HG03045 (cell line): Measurements from ENCODE around the gene FN3KRP.
"Not testable (repeated sequence)": the region's sequence is repeated elsewhere in the genome, so short reads cannot be mapped to it uniquely, and the experiment has no call there.

Experiments
- ATAC-seq: cut with Tn5 transposase; IDR thresholded peaks from one replicate; pipeline ENCODE4 v1.9.1; 2021; ENCODE audit warnings: mild to moderate bottlenecking, moderate library complexity; ENCODE audit not compliant: unreplicated experiment

Gene FN3KRP

DNA sequence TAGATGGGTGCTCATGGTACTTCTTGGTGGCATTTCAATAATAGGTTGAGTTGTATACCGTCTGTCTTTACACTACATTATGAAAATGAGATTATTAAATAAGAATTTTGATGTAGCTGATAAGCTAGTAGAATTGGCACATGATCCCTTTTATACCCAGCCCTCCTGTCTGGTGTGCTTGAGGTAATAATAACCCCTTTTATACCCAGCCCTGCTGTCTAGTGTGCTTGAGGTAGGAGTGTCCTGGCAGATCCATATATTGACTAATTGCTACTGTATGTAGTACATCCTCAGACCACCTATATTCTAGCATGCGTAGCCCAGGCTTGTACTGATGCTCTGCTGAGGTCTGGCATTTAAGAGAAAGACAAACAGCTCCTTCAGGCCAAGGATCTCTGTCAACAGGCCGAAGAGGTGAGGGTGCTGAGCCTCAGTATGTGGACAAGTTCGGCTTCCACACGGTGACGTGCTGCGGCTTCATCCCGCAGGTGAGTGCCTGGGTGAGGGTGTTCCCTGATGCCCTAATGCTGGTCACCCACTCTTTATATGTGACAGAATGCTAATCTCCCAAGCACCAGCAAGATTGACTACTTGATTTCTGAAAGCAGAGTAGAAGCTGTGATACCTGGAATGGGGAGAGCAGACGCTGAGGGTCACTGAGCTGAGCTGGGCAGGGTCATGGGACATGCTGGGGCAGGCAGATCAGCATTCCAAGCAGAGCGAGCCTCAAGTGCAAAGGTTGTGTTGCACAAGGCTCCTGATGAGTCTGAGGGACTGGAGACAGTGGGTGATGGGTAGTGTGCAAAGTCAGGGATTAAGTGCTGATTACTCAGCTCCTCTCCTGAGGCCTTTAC, 24.6 kb downstream of the FN3KRP start:
- no peak for ATAC-seq

GRCh38 chr17:82743344-82744219, 27.1 kb downstream of the FN3KRP start:
- ATAC-seq = no peak

GRCh38 chr17:82744736-82745135, 28.2 kb downstream of the FN3KRP start:
- not testable (repeated sequence) for ATAC-seq

DNA sequence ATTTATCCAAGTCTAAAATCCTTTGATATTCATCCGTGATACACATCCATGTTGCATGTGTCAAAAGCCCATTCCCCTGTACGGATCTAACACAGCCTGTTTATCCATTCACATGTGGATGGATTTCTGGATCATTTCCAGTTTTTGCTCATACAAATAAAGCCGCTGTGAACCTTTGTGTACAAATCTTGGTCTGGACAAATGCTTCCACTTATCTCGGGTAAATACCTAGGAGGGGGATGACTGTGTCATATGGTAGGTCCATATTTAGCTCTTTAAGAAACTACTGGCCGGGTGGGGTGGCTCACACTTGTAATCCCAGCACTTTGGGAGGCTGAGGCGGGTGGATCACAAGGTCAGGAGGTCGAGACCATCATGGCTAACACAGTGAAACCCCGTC, 29.0 kb downstream of the FN3KRP start:
- ATAC-seq = no peak

- ATAC-seq = no peak
These were observed 32.2 kb downstream of the FN3KRP start for GRCh38 chr17:82748756-82749155.

- ATAC-seq = no peak
These were observed 33.9 kb downstream of the FN3KRP start for GRCh38 chr17:82750241-82750908.

- ATAC-seq = peak; percentile 33
These were observed 34.7 kb downstream of the FN3KRP start for GRCh38 chr17:82751171-82751570.

GRCh38 chr17:82751571-82752370, 35.3 kb downstream of the FN3KRP start, which contains the start of gene TBCD:
TBCD (plus strand) TSS chr17:82752065; CDS start chr17:82752194, 129 bp downstream.
- ATAC-seq = peak; percentile 72

DNA sequence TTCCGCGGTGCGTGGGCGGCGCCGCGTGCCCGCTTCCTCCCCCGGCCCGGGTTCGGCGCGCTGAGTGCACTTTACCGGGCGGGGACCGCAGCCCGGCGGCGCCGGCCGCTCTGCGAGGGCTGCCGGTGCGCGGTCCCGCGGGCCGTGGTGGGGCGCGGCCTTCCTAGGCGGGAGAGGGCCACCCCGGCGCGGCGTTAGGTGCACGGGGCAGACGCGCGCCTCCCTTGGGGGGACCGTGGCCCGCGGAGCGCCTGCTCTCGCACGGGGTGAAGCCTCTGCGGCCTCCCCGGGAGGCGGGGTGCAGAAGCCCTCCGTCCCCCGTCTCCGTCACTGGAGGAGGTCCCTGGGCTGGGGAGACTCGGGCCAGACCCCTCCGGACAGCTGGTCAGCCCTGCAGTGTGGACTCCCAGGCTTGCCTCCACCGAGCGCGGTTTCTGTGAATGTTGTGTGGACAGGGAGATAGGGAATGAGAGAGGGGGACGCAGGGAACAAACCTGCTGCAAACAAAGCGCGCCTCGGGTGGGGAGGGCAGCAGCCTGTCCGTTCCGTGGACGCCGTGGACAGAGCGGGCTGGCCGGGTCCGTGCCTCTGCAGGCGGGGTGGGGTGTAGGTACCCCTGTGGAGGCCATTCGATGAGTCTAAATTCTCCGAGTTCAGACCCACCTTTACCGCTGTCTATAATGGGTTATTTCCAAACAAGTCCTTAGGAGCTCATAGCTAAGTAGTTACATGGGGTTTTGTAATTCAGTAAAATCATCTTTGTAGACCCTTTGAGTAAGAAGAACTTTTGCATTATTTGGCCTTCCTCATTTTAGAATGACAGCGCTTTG, 36.1 kb downstream of the FN3KRP start:
- ATAC-seq = peak; percentile 14

- ATAC-seq = no peak
These were observed 36.6 kb downstream of the FN3KRP start for GRCh38 chr17:82753201-82753464.

GRCh38 chr17:82754297-82755208, 38.0 kb downstream of the FN3KRP start:
- no peak for ATAC-seq

DNA sequence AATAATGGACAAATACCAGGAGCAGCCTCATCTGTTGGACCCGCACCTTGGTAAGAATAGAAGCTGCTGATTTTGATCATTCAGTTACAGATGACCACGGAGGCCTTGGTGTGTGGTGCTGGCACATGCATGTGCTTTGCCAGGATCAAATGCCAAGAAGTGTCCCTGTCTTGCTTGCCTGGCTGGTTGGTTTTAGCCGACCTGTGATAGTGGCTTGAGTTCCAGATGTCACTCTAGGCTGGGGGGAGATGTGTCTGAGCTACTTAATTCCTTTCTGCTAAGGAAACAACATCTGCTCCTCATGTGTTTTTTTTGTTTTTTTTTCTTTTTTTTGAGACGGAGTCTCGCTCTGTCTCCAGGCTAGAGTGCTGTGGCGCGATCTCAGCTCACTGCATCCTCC, 39.7 kb downstream of the FN3KRP start:
- ATAC-seq = no peak

DNA sequence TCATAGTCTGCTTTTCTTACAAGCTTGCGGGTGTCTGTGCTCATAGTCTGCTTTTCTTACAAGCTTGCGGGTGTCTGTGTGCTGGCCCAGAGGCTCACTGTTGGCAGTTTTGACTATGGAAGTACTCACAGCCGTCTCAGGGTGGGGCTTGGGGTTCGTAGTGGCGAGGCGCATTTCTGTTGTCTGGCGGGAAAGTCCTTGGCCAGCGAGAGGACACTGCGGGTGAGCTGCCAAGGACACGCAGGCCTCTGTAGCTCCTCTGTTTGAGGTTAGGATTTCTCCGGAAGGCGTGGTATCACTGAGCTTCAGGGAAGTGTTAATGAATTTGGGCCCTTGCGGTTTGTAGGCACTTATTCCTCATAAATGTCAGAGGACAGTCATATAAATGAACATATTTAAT, 48.9 kb downstream of the FN3KRP start:
- no peak for ATAC-seq

DNA sequence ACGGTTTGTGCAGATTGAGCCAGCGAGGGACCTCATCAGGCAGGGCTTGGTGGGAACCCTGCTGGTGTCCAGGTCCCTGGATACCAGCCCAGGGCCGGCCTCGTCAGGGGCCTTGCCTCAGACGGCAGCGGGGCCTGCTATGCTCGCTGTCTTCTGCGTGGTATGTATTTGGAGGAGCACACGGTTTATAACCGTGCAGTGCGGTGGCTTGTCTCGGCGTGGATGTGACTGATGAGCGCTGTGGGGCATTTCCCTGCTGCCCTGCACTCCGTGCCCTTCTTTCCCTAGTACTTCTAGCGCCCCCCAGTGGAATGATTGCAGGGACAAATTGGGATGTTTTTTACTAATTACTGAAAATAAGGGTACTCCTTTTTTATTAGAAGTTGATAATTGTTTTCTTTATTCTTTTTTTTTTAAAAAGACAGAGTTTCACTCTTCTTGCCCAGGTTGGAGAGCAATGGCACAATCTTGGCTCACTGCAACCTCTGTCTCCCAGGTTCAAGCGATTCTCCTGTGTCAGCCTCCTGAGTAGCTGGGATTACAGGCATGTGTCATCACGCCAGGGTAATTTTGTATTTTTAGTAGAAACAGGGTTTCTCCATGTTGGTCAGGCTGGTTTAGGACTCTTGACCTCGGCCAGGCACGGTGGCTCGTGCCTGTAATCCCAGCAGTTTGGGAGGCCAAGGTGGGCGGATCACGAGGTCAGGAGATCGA, 50.7 kb downstream of the FN3KRP start:
- no peak for ATAC-seq

GRCh38 chr17:82769041-82769440, 52.5 kb downstream of the FN3KRP start:
- ATAC-seq = no peak

- ATAC-seq = no peak
These were observed 55.5 kb downstream of the FN3KRP start for GRCh38 chr17:82772026-82772425.

DNA sequence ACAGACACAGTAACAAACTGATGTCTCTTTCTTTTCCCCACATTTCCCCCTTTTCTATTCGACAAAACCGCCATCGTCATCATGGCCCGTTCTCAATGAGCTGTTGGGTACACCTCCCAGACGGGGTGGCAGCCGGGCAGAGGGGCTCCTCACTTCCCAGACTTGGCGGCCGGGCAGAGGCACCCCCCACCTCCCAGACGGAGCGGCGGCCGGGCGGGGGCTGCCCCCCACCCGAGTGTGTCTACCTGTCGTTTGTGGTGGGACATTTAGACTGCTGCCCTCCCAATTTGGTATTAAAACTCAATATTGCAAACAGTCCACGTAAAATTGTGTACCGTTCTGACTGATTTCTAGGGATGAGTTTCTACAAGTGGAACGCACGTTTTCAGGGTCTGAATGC, 58.0 kb downstream of the FN3KRP start:
- not testable (repeated sequence) for ATAC-seq
